DND-41 (cell line): ENCODE measurements around the gene BNC2.

Experiments used
- ATAC-seq: fragments of 200-7000 bp; cut with Tn5 transposase; 3 replicates; pipeline ENCODE4 v1.9.1; 2021; ENCODE audit warnings: low read depth; ENCODE audit not compliant: insufficient read depth
- DNase-seq: peaks from one replicate; pipeline ENCODE4 v3.0.0-alpha.2; 2020
- H2AFZ ChIP-seq: 2 replicates; pipeline ENCODE4 v1.6.0; 2012; ENCODE audit warnings: low read depth, low read length
- H3K27ac ChIP-seq: 2 replicates; pipeline ENCODE4 v1.5.1; 2012; ENCODE audit warnings: low read length, inconsistent platforms
- H3K27me3 ChIP-seq: fragments of 200-600 bp; sonication (generic); 2 replicates; pipeline ENCODE4 v1.6.0; 2012; ENCODE audit warnings: low read length, mild to moderate bottlenecking, inconsistent platforms; ENCODE audit not compliant: insufficient read depth, poor library complexity
- H3K36me3 ChIP-seq: 2 replicates; pipeline ENCODE4 v1.5.1; 2012; ENCODE audit warnings: low read length, inconsistent platforms; ENCODE audit not compliant: insufficient read depth
- H3K4me1 ChIP-seq: 2 replicates; pipeline ENCODE4 v1.5.1; 2012; ENCODE audit warnings: mild to moderate bottlenecking, low read length; ENCODE audit not compliant: insufficient read depth
- H3K4me2 ChIP-seq: 2 replicates; pipeline ENCODE4 v1.6.0; 2012; ENCODE audit warnings: mild to moderate bottlenecking, moderate library complexity, low read length, inconsistent platforms; ENCODE audit not compliant: insufficient read depth
- H3K4me3 ChIP-seq, 2 experiments: fragments of 200-600 bp in 1 of 2; shearing (Covaris generic) in 1 of 2; 2 replicates each; pipeline ENCODE4 v1.5.1; 2012 to 2016; ENCODE audit warnings: inconsistent platforms in 2 of 2, low read length in 2 of 2, mild to moderate bottlenecking in 2 of 2, low read depth in 1 of 2, moderate library complexity in 1 of 2
- H3K79me2 ChIP-seq: 2 replicates; pipeline ENCODE4 v1.6.0; 2012; ENCODE audit warnings: low read length, inconsistent platforms; ENCODE audit not compliant: insufficient read depth
- H3K9ac ChIP-seq: 2 replicates; pipeline ENCODE4 v1.6.0; 2012; ENCODE audit warnings: low read depth, mild to moderate bottlenecking, inconsistent platforms, low read length, moderate library complexity
- H3K9me3 ChIP-seq: 2 replicates; pipeline ENCODE4 v1.5.1; 2012; ENCODE audit warnings: low read length, moderate library complexity, mild to moderate bottlenecking, inconsistent platforms; ENCODE audit not compliant: insufficient read depth, severe bottlenecking
- H4K20me1 ChIP-seq: 2 replicates; pipeline ENCODE4 v1.6.0; 2012; ENCODE audit warnings: low read length; ENCODE audit not compliant: insufficient read depth
- CTCF ChIP-seq: IDR thresholded peaks from 2 replicates; pipeline ENCODE4 v1.5.1; 2012; ENCODE audit warnings: borderline replicate concordance, low read length, moderate library complexity, mild to moderate bottlenecking; ENCODE audit not compliant: poor library complexity, severe bottlenecking; ENCODE audit errors: extremely low read depth
- EZH2 ChIP-seq: IDR thresholded peaks from 3 replicates; pipeline ENCODE4 v1.6.1; 2012; ENCODE audit warnings: borderline replicate concordance, low read depth, mild to moderate bottlenecking, moderate library complexity, low read length, inconsistent platforms; ENCODE audit not compliant: severe bottlenecking

The BNC2 gene

GRCh38 chr9:16773617-16774016 is 96.9 kb downstream of the BNC2 start:
- Histone ChIP-seq H3K9me3 (no peaks in the 10 kb centered on the region), H2AFZ (no peak overlapping the region), H3K4me2 (no peak overlapping the region), H3K4me3 (no peak overlapping the region), H3K27me3 (no peaks in the 10 kb centered on the region), H3K36me3 (no peaks in the 10 kb centered on the region), H3K79me2 (no peaks in the 10 kb centered on the region), H3K9ac (no peak overlapping the region), H4K20me1 (no peaks in the 10 kb centered on the region), H3K27ac (no peak overlapping the region), H3K4me1 (no peaks in the 10 kb centered on the region)
- ATAC-seq: no peak
- no peak for TF ChIP-seq CTCF
- TF ChIP-seq EZH2: no peak
- DNase-seq: no peak

- ATAC-seq: no peak
- Histone ChIP-seq H3K9ac (no peak overlapping the region), H2AFZ (no peak overlapping the region), H3K4me1 (no peaks in the 10 kb centered on the region), H3K79me2 (no peaks in the 10 kb centered on the region), H3K4me2 (no peak overlapping the region), H3K36me3 (no peaks in the 10 kb centered on the region), H4K20me1 (no peaks in the 10 kb centered on the region), H3K4me3 (no peak overlapping the region), H3K9me3 (no peaks in the 10 kb centered on the region), H3K27me3 (no peaks in the 10 kb centered on the region), H3K27ac (no peak overlapping the region)
- TF ChIP-seq CTCF: no peak
- no peak for TF ChIP-seq EZH2
- DNase-seq: no peak
Measured at GRCh38 chr9:16773116-16773515, 97.4 kb downstream of the BNC2 start.

GRCh38 chr9:16771356-16771755 is 99.1 kb downstream of the BNC2 start:
- Histone ChIP-seq H4K20me1 (no peaks in the 10 kb centered on the region), H3K36me3 (no peaks in the 10 kb centered on the region), H3K27me3 (no peaks in the 10 kb centered on the region), H3K79me2 (no peaks in the 10 kb centered on the region), H3K4me2 (no peak overlapping the region), H3K9ac (no peak overlapping the region), H3K4me3 (no peak overlapping the region), H3K27ac (no peak overlapping the region), H3K4me1 (no peaks in the 10 kb centered on the region), H2AFZ (no peak overlapping the region), H3K9me3 (no peaks in the 10 kb centered on the region)
- DNase-seq: no peak
- ATAC-seq: no peak
- TF ChIP-seq CTCF (no peak), EZH2 (no peak)

GRCh38 chr9:16769291-16769690 is 101.2 kb downstream of the BNC2 start:
- Histone ChIP-seq H3K9ac (no peak overlapping the region), H3K9me3 (no peaks in the 10 kb centered on the region), H3K79me2 (no peaks in the 10 kb centered on the region), H3K27ac (no peak overlapping the region), H3K36me3 (no peaks in the 10 kb centered on the region), H2AFZ (no peak overlapping the region), H3K27me3 (no peaks in the 10 kb centered on the region), H3K4me2 (no peak overlapping the region), H4K20me1 (no peaks in the 10 kb centered on the region), H3K4me3 (no peak overlapping the region), H3K4me1 (no peaks in the 10 kb centered on the region)
- no peak for DNase-seq
- ATAC-seq: no peak
- TF ChIP-seq EZH2 (no peak), CTCF (no peak)
